ACC112 (cell line): ENCODE results near the gene SPEN.

Experiments
- H2AFZ ChIP-seq: fragments of 200-600 bp; sonication (generic); one replicate; pipeline ENCODE4 v1.6.0; 2017; ENCODE audit warnings: antibody characterized with exemption, low read length; ENCODE audit not compliant: unreplicated experiment
- H3K27ac ChIP-seq: fragments of 200-600 bp; sonication (generic); 2 replicates; pipeline ENCODE4 v1.5.1; 2014; ENCODE audit warnings: low read depth, mild to moderate bottlenecking, antibody characterized with exemption, low read length, moderate library complexity
- H3K27me3 ChIP-seq: fragments of 200-600 bp; sonication (generic); 2 replicates; pipeline ENCODE4 v1.6.1; 2014; ENCODE audit warnings: mild to moderate bottlenecking, antibody characterized with exemption, low read length, moderate library complexity, mixed read lengths; ENCODE audit not compliant: insufficient read depth
- H3K36me3 ChIP-seq: fragments of 200-600 bp; sonication (generic); 2 replicates; pipeline ENCODE4 v1.6.1; 2016; ENCODE audit warnings: mild to moderate bottlenecking, antibody characterized with exemption, low read length, moderate library complexity, mixed read lengths; ENCODE audit not compliant: insufficient read depth
- H3K4me1 ChIP-seq: fragments of 200-600 bp; sonication (generic); one replicate; pipeline ENCODE4 v1.6.1; 2016; ENCODE audit warnings: low read length, mixed read lengths; ENCODE audit not compliant: insufficient read depth, unreplicated experiment, control insufficient read depth
- H3K4me3 ChIP-seq: fragments of 200-600 bp; sonication (generic); 2 replicates; pipeline ENCODE4 v1.5.1; 2014; ENCODE audit warnings: mild to moderate bottlenecking, low read depth, low read length
- H3K79me2 ChIP-seq: fragments of 200-600 bp; sonication (generic); one replicate; pipeline ENCODE4 v1.6.0; 2016; ENCODE audit warnings: low read length; ENCODE audit not compliant: control insufficient read depth, unreplicated experiment, insufficient read depth

SPEN gene

GRCh38 chr1:15931401-15931800 is 83.9 kb downstream of the SPEN start:
- Histone ChIP-seq H2AFZ (no peak overlapping the region), H3K4me3 (no peak overlapping the region), H3K27ac (no peak overlapping the region), H3K36me3 (peaks cover 55% of the 10 kb centered on the region), H3K27me3 (no peaks in the 10 kb centered on the region), H3K4me1 (no peaks in the 10 kb centered on the region), H3K79me2 (peaks cover 3% of the 10 kb centered on the region)

GRCh38 chr1:15931884-15932283 is 84.4 kb downstream of the SPEN start:
- peaks cover 54% of the 10 kb centered on the region for H3K36me3 ChIP-seq

GRCh38 chr1:15932612-15933011 is 85.1 kb downstream of the SPEN start:
- Histone ChIP-seq H3K27ac (no peak overlapping the region), H2AFZ (no peak overlapping the region), H3K36me3 (peaks cover 49% of the 10 kb centered on the region), H3K79me2 (peaks cover 3% of the 10 kb centered on the region), H3K4me1 (peaks cover 5% of the 10 kb centered on the region), H3K4me3 (no peak overlapping the region), H3K27me3 (no peaks in the 10 kb centered on the region)

More at GRCh38 chr1:15931884-15932283, 84.4 kb downstream of the SPEN start:
- Histone ChIP-seq H3K27me3 (no peaks in the 10 kb centered on the region), H2AFZ (no peak overlapping the region), H3K79me2 (peaks cover 3% of the 10 kb centered on the region), H3K4me1 (no peaks in the 10 kb centered on the region), H3K4me3 (no peak overlapping the region), H3K27ac (no peak overlapping the region)

- no peaks in the 10 kb centered on the region for H3K27me3 ChIP-seq
- H3K36me3 ChIP-seq: peaks cover 43% of the 10 kb centered on the region
- peaks cover 3% of the 10 kb centered on the region for H3K79me2 ChIP-seq
- peaks cover 10% of the 10 kb centered on the region for H3K4me1 ChIP-seq
- no peak overlapping the region for H2AFZ ChIP-seq
- no peak overlapping the region for H3K4me3 ChIP-seq
- no peak overlapping the region for H3K27ac ChIP-seq
These were observed 86.2 kb downstream of the SPEN start for GRCh38 chr1:15933684-15934083.

GRCh38 chr1:15934211-15935055 is 86.9 kb downstream of the SPEN start:
- Histone ChIP-seq H3K36me3 (peaks cover 42% of the 10 kb centered on the region), H3K4me1 (peaks cover 16% of the 10 kb centered on the region), H3K27ac (no peak overlapping the region), H3K79me2 (peaks cover 3% of the 10 kb centered on the region), H2AFZ (no peak overlapping the region), H3K4me3 (no peak overlapping the region), H3K27me3 (no peaks in the 10 kb centered on the region)

- no peak overlapping the region for H3K4me3 ChIP-seq
- H3K27me3 ChIP-seq: no peaks in the 10 kb centered on the region
- H3K4me1 ChIP-seq: peaks cover 20% of the 10 kb centered on the region
- peaks cover 3% of the 10 kb centered on the region for H3K79me2 ChIP-seq
- H3K36me3 ChIP-seq: peaks cover 36% of the 10 kb centered on the region; the same call in 1 of the 2 replicates
- no peak overlapping the region for H3K27ac ChIP-seq
- H2AFZ ChIP-seq: no peak overlapping the region
These were observed 87.8 kb downstream of the SPEN start for GRCh38 chr1:15935056-15935950.

GRCh38 chr1:15936025-15936424 is 88.5 kb downstream of the SPEN start:
- Histone ChIP-seq H3K27ac (no peak overlapping the region), H3K4me1 (peaks cover 20% of the 10 kb centered on the region), H3K79me2 (peaks cover 3% of the 10 kb centered on the region), H2AFZ (no peak overlapping the region), H3K4me3 (no peak overlapping the region), H3K27me3 (no peaks in the 10 kb centered on the region), H3K36me3 (peaks cover 36% of the 10 kb centered on the region; the same call in 1 of the 2 replicates)

- peak overlapping the region; percentile 38; the same call in 1 of the 2 replicates for H3K27ac ChIP-seq
These were observed 89.6 kb downstream of the SPEN start for GRCh38 chr1:15937146-15937545.

GRCh38 chr1:15937706-15938168 is 90.2 kb downstream of the SPEN start:
- Histone ChIP-seq H3K27me3 (no peaks in the 10 kb centered on the region), H3K79me2 (no peaks in the 10 kb centered on the region), H3K4me3 (no peak overlapping the region), H3K36me3 (peaks cover 39% of the 10 kb centered on the region; the same call in 1 of the 2 replicates), H3K4me1 (peaks cover 20% of the 10 kb centered on the region), H3K27ac (peak overlapping the region; percentile 38; the same call in 1 of the 2 replicates), H2AFZ (no peak overlapping the region)

More at GRCh38 chr1:15937146-15937545, 89.6 kb downstream of the SPEN start:
- Histone ChIP-seq H3K4me3 (no peak overlapping the region), H3K4me1 (peaks cover 20% of the 10 kb centered on the region), H2AFZ (no peak overlapping the region), H3K79me2 (no peaks in the 10 kb centered on the region), H3K36me3 (peaks cover 40% of the 10 kb centered on the region; the same call in 1 of the 2 replicates), H3K27me3 (no peaks in the 10 kb centered on the region)

GRCh38 chr1:15938628-15939161 is 91.2 kb downstream of the SPEN start:
- peaks cover 20% of the 10 kb centered on the region for H3K4me1 ChIP-seq
- peaks cover 30% of the 10 kb centered on the region; the same call in 1 of the 2 replicates for H3K36me3 ChIP-seq
- no peaks in the 10 kb centered on the region for H3K27me3 ChIP-seq
- no peak overlapping the region for H3K27ac ChIP-seq
- no peaks in the 10 kb centered on the region for H3K79me2 ChIP-seq
- no peak overlapping the region for H2AFZ ChIP-seq
- H3K4me3 ChIP-seq: no peak overlapping the region
